HCT116 (cell line): ENCODE measurements around the gene GAD1.

Experiments used
- CBX3 ChIP-seq: IDR thresholded peaks from 2 replicates; pipeline ENCODE4 v1.6.1; 2012; ENCODE audit warnings: low read depth
- EGR1 ChIP-seq: IDR thresholded peaks from 2 replicates; pipeline ENCODE4 v1.6.1; 2012; ENCODE audit warnings: low read depth
- POLR2A ChIP-seq: IDR thresholded peaks from 2 replicates; pipeline ENCODE4 v1.7.0; 2011; ENCODE audit warnings: borderline replicate concordance; ENCODE audit not compliant: insufficient read depth, insufficient read length; ENCODE audit errors: extremely low read depth

DNA sequence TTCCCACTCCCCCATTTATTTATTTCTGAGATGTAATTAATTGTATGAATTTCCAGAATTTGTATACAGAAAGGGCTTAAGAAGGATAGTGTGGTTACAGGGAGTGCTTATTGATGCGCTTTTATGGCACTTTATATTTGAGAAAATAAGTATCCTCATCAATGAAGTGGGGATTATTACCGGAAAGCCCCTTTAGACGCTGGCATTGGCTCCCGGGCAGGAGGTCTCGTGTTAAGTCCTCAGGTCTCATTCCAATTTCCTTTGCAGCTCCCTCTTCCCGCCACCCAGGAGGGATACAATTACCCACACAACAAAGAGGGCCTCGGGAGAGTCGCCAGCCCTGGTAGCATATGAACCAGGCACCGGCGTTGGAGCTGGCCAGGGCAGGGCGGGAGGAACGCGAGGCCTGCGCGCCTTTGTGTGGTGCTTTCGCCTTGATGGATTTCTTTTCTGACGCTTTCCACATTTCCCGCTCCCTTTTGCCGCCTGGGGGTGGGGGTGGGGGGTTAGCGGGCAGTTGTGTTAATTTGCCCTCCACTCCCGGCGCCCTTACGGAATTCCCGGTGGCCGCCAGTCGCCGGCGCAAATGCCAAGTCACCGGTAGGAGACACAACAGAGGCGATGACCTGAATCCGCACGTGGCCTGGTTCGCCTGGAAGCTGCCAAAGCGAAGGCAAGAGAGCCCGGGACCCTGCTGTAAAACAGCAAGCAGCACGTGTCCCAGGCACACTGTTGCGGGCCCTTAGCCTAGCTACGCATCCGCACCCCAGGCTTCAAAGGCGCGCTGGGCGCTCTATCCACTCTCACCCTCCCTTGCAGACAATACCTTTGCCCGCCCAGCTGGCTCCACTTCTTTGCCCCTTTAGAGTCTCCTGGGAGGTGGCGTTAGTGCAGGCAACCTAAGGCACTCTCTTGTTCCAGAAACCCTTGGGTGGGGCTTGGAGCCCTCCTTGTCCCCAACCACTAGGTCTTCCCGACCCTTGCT lies 3.3 kb downstream of the GAD1 start:
- TF ChIP-seq POLR2A (no peak), CBX3 (no peak), EGR1 (no peak)
